HEK293 (cell line): ENCODE measurements around the gene ULBP2.

Source experiments
- CTCF ChIA-PET: fragments of 350-600 bp; formaldehyde crosslinking; extraction: SDS; loops from one replicate; lab custom pipeline; 2021; ENCODE audit warnings: antibody characterized with exemption; lab: Yijun Ruan, JAX
- POLR2A ChIA-PET: fragments of 300-600 bp; formaldehyde crosslinking; extraction: SDS; loops from one replicate; lab custom pipeline; 2020; ENCODE audit warnings: antibody characterized with exemption, inconsistent platforms; lab: Yijun Ruan, JAX
- H3K27ac ChIP-seq: fragments of 200-500 bp; sonication (Bioruptor generic); 2 replicates; pipeline ENCODE4 v1.5.1; 2014; ENCODE audit warnings: low read depth, low read length, control low read depth, inconsistent platforms; ENCODE audit errors: extremely low read depth
- H3K36me3 ChIP-seq, 2 experiments: fragments of 200-500 bp in 1 of 2; sonication (Bioruptor generic) in 1 of 2; 1 replicate in 1 of 2; 2 replicates in 1 of 2; pipeline ENCODE4 v1.5.1; 2014 to 2017; ENCODE audit warnings: inconsistent platforms in 2 of 2, low read length in 2 of 2; ENCODE audit not compliant: control insufficient read depth in 2 of 2, insufficient read depth in 1 of 2
- H3K4me1 ChIP-seq: fragments of 200-500 bp; sonication (Bioruptor generic); 2 replicates; pipeline ENCODE4 v1.5.1; 2014; ENCODE audit warnings: mild to moderate bottlenecking, low read length, inconsistent platforms; ENCODE audit not compliant: control insufficient read depth, insufficient read depth
- H3K4me3 ChIP-seq: 2 replicates; pipeline ENCODE4 v1.5.1; 2011; ENCODE audit warnings: low read depth, mild to moderate bottlenecking, control low read depth, low read length, moderate library complexity
- H3K9me3 ChIP-seq: fragments of 200-500 bp; sonication (Bioruptor generic); 2 replicates; pipeline ENCODE4 v1.5.1; 2014; ENCODE audit warnings: low read depth, low read length, inconsistent platforms; ENCODE audit not compliant: control insufficient read depth, insufficient read depth
- BCL6B ChIP-seq: fragments of 450-650 bp; formaldehyde crosslinking; IDR thresholded peaks from 2 replicates; pipeline ENCODE4 v1.5.1; 2017; ENCODE audit warnings: missing biosample characterization, missing genetic modification characterization
- CTCF ChIP-seq: fragments of 450-650 bp; formaldehyde crosslinking; IDR thresholded peaks from 2 replicates; pipeline ENCODE4 v1.5.1; 2016; ENCODE audit warnings: missing biosample characterization, missing genetic modification characterization
- ELK4 ChIP-seq: IDR thresholded peaks from 2 replicates; pipeline ENCODE4 v1.6.1; 2011; ENCODE audit warnings: mild to moderate bottlenecking, low read depth, low read length, borderline replicate concordance
- HOXD13 ChIP-seq: sonication (generic); formaldehyde crosslinking; IDR thresholded peaks from 2 replicates; pipeline ENCODE4 v1.8.0; 2022; ENCODE audit warnings: missing genetic modification reagents, borderline replicate concordance
- TCF7L2 ChIP-seq: IDR thresholded peaks from 2 replicates; pipeline ENCODE4 v1.6.1; 2011; ENCODE audit warnings: low read depth, mild to moderate bottlenecking, inconsistent platforms, low read length, moderate library complexity, borderline replicate concordance
- ZBTB21 ChIP-seq: fragments of 450-650 bp; formaldehyde crosslinking; IDR thresholded peaks from 2 replicates; pipeline ENCODE4 v1.5.1; 2017; ENCODE audit warnings: missing biosample characterization, missing genetic modification characterization
- ZBTB48 ChIP-seq: fragments of 450-650 bp; formaldehyde crosslinking; IDR thresholded peaks from 2 replicates; pipeline ENCODE4 v1.5.1; 2016; ENCODE audit warnings: missing biosample characterization, missing genetic modification characterization
- ZFP41 ChIP-seq: fragments of 450-650 bp; formaldehyde crosslinking; IDR thresholded peaks from 2 replicates; pipeline ENCODE4 v1.5.1; 2016; ENCODE audit warnings: missing biosample characterization, missing genetic modification characterization, borderline replicate concordance
- ZNF10 ChIP-seq: fragments of 450-650 bp; formaldehyde crosslinking; IDR thresholded peaks from 2 replicates; pipeline ENCODE4 v1.5.1; 2017; ENCODE audit warnings: missing biosample characterization, missing genetic modification characterization
- ZNF155 ChIP-seq: fragments of 450-650 bp; formaldehyde crosslinking; IDR thresholded peaks from 2 replicates; pipeline ENCODE4 v1.5.1; 2016; ENCODE audit warnings: missing biosample characterization, missing genetic modification characterization
- ZNF157 ChIP-seq: fragments of 450-650 bp; formaldehyde crosslinking; IDR thresholded peaks from 2 replicates; pipeline ENCODE4 v1.5.1; 2016; ENCODE audit warnings: missing biosample characterization, missing genetic modification characterization
- ZNF221 ChIP-seq: fragments of 450-650 bp; formaldehyde crosslinking; IDR thresholded peaks from 2 replicates; pipeline ENCODE4 v1.5.1; 2017; ENCODE audit warnings: missing biosample characterization, missing genetic modification characterization, borderline replicate concordance
- ZNF23 ChIP-seq: fragments of 450-650 bp; formaldehyde crosslinking; IDR thresholded peaks from 2 replicates; pipeline ENCODE4 v1.5.1; 2016; ENCODE audit warnings: missing biosample characterization, missing genetic modification characterization, borderline replicate concordance
- ZNF354C ChIP-seq: fragments of 450-650 bp; formaldehyde crosslinking; IDR thresholded peaks from 2 replicates; pipeline ENCODE4 v1.5.1; 2016; ENCODE audit warnings: missing biosample characterization, missing genetic modification characterization, low read depth, borderline replicate concordance
- ZNF426 ChIP-seq: fragments of 450-650 bp; formaldehyde crosslinking; IDR thresholded peaks from 2 replicates; pipeline ENCODE4 v1.5.1; 2017; ENCODE audit warnings: missing biosample characterization, missing genetic modification characterization, mild to moderate bottlenecking, inconsistent platforms, moderate library complexity
- ZNF488 ChIP-seq: fragments of 450-650 bp; formaldehyde crosslinking; IDR thresholded peaks from 2 replicates; pipeline ENCODE4 v1.5.1; 2016; ENCODE audit warnings: missing biosample characterization, missing genetic modification characterization
- ZNF510 ChIP-seq: fragments of 450-650 bp; formaldehyde crosslinking; IDR thresholded peaks from 2 replicates; pipeline ENCODE4 v1.5.1; 2018; ENCODE audit warnings: mild to moderate bottlenecking, missing genetic modification characterization, missing biosample characterization; ENCODE audit not compliant: insufficient replicate concordance
- ZNF514 ChIP-seq: fragments of 450-650 bp; formaldehyde crosslinking; IDR thresholded peaks from 2 replicates; pipeline ENCODE4 v1.5.1; 2016; ENCODE audit warnings: missing biosample characterization, missing genetic modification characterization
- ZNF529 ChIP-seq: fragments of 450-650 bp; formaldehyde crosslinking; IDR thresholded peaks from 2 replicates; pipeline ENCODE4 v1.5.1; 2017; ENCODE audit warnings: missing genetic modification characterization, missing biosample characterization; ENCODE audit not compliant: insufficient replicate concordance
- ZNF561 ChIP-seq: fragments of 450-650 bp; IDR thresholded peaks from 2 replicates; pipeline ENCODE4 v1.5.1; 2018; ENCODE audit warnings: missing biosample characterization, missing genetic modification characterization, borderline replicate concordance
- ZNF785 ChIP-seq: fragments of 450-650 bp; formaldehyde crosslinking; IDR thresholded peaks from 2 replicates; pipeline ENCODE4 v1.5.1; 2016; ENCODE audit warnings: missing biosample characterization, missing genetic modification characterization
- ZSCAN18 ChIP-seq: fragments of 450-650 bp; formaldehyde crosslinking; IDR thresholded peaks from 2 replicates; pipeline ENCODE4 v1.5.1; 2016; ENCODE audit warnings: missing biosample characterization, missing genetic modification characterization

Gene ULBP2

GRCh38 chr6:149913540-149914240 is 28.1 kb upstream of the ULBP2 start:
- H3K36me3 ChIP-seq, result no peaks in the 10 kb centered on the region
- no peak for TF ChIP-seq ZNF10
- TF ChIP-seq ZNF354C (tag by site-specific recombination), result no peak
- TF ChIP-seq ZNF221, result no peak
- TF ChIP-seq HOXD13 (CRISPR knock-in tag), result no peak
- TF ChIP-seq ZNF510 (tag by site-specific recombination), result no peak
- no peak for TF ChIP-seq ZSCAN18
- TF ChIP-seq, all 188 proteins: peak for 0
- H3K9me3 ChIP-seq, result no peaks in the 10 kb centered on the region
- CTCF ChIA-PET, result interaction anchor here (0.8 kb wide), 1 partner anchor 73 kb away, joined by 5 read pairs; no protein-coding TSS in a partner anchor
- POLR2A ChIA-PET, result no interaction called here
- H3K4me3 ChIP-seq, result no peak overlapping the region
- H3K27ac ChIP-seq, result no peak overlapping the region
- H3K4me1 ChIP-seq, result no peaks in the 10 kb centered on the region

GRCh38 chr6:149915970-149916865 is 25.6 kb upstream of the ULBP2 start:
- Histone ChIP-seq H3K36me3 (no peaks in the 10 kb centered on the region), H3K4me3 (no peak overlapping the region), H3K4me1 (no peaks in the 10 kb centered on the region), H3K9me3 (no peaks in the 10 kb centered on the region), H3K27ac (no peak overlapping the region)
- TF ChIP-seq ZNF155 (tag by site-specific recombination) (no peak), ZNF157 (tag by site-specific recombination) (no peak), ZBTB21 (tag by site-specific recombination) (no peak)
- POLR2A ChIA-PET, result no interaction called here
- CTCF ChIA-PET, result interaction anchor here (0.5 to 1.4 kb wide), 4 partner anchors 69 to 212 kb away, joined by 3 to 5 read pairs (median 3); no protein-coding TSS in a partner anchor

- Histone ChIP-seq H3K9me3 (no peaks in the 10 kb centered on the region), H3K4me1 (no peaks in the 10 kb centered on the region), H3K27ac (no peak overlapping the region), H3K4me3 (no peak overlapping the region), H3K36me3 (no peaks in the 10 kb centered on the region)
- CTCF ChIA-PET, result interaction anchor here (0.7 to 1.4 kb wide), 3 partner anchors 52 to 83 kb away, joined by 3 to 5 read pairs (median 3); no protein-coding TSS in a partner anchor
- POLR2A ChIA-PET, result no interaction called here
- TF ChIP-seq ZNF23 (tag by site-specific recombination) (no peak), ZBTB48 (tag by site-specific recombination) (no peak), ZNF488 (tag by site-specific recombination) (no peak), ZNF785 (tag by site-specific recombination) (no peak), ZFP41 (no peak), TCF7L2 (no peak), CTCF (tag by site-specific recombination) (no peak), ZNF514 (tag by site-specific recombination) (no peak), BCL6B (tag by site-specific recombination) (no peak), ZNF561 (tag by site-specific recombination) (no peak), ZNF426 (tag by site-specific recombination) (no peak), ELK4 (no peak), ZNF529 (tag by site-specific recombination) (no peak)
Measured at GRCh38 chr6:149917679-149918078, 24.1 kb upstream of the ULBP2 start.
